Esophagus muscularis mucosa (tissue), 4 donors: ENCODE data around the gene ART4. TPM values are rescaled to one million over a fixed set of nuclear protein-coding genes. Genes with fewer than 3 reads are reported as not detected.

ENCODE experiments used
- DNase-seq: peaks from one replicate; pipeline ENCODE4 v3.0.0-alpha.2; 2017; ENCODE audit errors: extremely low spot score
- H3K27ac ChIP-seq, 4 donors: fragments of 200-600 bp; sonication (generic); replicated peaks in 1 of 4; 1 replicate in 3 of 4; 2 replicates in 1 of 4; pipeline ENCODE4 v1.5.1; 2016 to 2019; ENCODE audit warnings: mild to moderate bottlenecking in 1 of 4
- H3K27me3 ChIP-seq, 4 donors: fragments of 200-600 bp; sonication (generic); one replicate each; pipeline versions ENCODE4 v1.5.1 to v1.6.0; 2016 to 2019
- H3K36me3 ChIP-seq, 4 donors: fragments of 200-600 bp; sonication (generic); one replicate each; pipeline ENCODE4 v1.5.1; 2016 to 2019
- H3K4me1 ChIP-seq, 4 donors: fragments of 200-600 bp; sonication (generic); one replicate each; pipeline ENCODE4 v1.5.1; 2016 to 2019
- H3K4me3 ChIP-seq, 4 donors: fragments of 200-600 bp; sonication (generic); 1 replicate in 2 of 4; 2 replicates in 2 of 4; pipeline ENCODE4 v1.5.1; 2016 to 2019; ENCODE audit warnings: mild to moderate bottlenecking in 4 of 4, moderate library complexity in 1 of 4
- H3K9me3 ChIP-seq, 4 donors: fragments of 200-600 bp; sonication (generic); 1 replicate in 3 of 4; 2 replicates in 1 of 4; pipeline ENCODE4 v1.5.1; 2016 to 2019
- CTCF ChIP-seq, 3 experiments: fragments of 200-600 bp in 2 of 3; fragments of 450-650 bp in 1 of 3; sonication (generic) in 2 of 3; IDR thresholded peaks; one replicate each; pipeline ENCODE4 v1.5.1; 2017 to 2019; ENCODE audit warnings: antibody characterized with exemption in 3 of 3, mild to moderate bottlenecking in 2 of 3, moderate library complexity in 1 of 3
- EP300 ChIP-seq: sonication (generic); formaldehyde crosslinking; IDR thresholded peaks from one replicate; pipeline ENCODE4 v1.6.1; 2017; ENCODE audit warnings: antibody characterized with exemption
- POLR2A ChIP-seq: fragments of 450-650 bp; IDR thresholded peaks from one replicate; pipeline ENCODE4 v1.6.1; 2017; ENCODE audit warnings: antibody characterized with exemption, moderate library complexity, mild to moderate bottlenecking, low read depth
- POLR2AphosphoS5 ChIP-seq, 2 donors: sonication (generic); formaldehyde crosslinking; IDR thresholded peaks; one replicate each; pipeline ENCODE4 v1.6.1; 2017; ENCODE audit warnings: antibody characterized with exemption in 2 of 2
- WGBS: methylation state at CpG from one replicate; pipeline ENCODE4 v1.1.5; 2018; 5-methylcytosine and 5-hydroxymethylcytosine counted together
- intact Hi-C: fragments of 100-400 bp; cut with DNase I; formaldehyde crosslinking; loops from one replicate; pipeline ENCODE4 v1.15.1; 2023
- total RNA-seq, 4 donors: library from RNA; depleted of rRNA; stranded (reverse); fragments of >200 nt; gene quantifications; one replicate each; pipeline versions ENCODE4 v1.1.0 to v1.2.1, GENCODE V29; 2016

The ART4 gene
- total RNA-seq, 4 donors from 2014 or later = 0.83 to 2.7 (median 1.9) TPM

GRCh38 chr12:14810953-14811483, 32.3 kb downstream of the ART4 start:
- Histone ChIP-seq H3K27me3 (no peaks in the 10 kb centered on the region), H3K27ac (no peak overlapping the region), H3K4me3 (no peak overlapping the region), H3K9me3 (no peaks in the 10 kb centered on the region), H3K36me3 (no peaks in the 10 kb centered on the region), H3K4me1 (peaks cover 0 to 5% (median 0%) of the 10 kb centered on the region in 4 donors)
- WGBS = 95% methylated on average over 1 of the region's 1 CpG
- peak; percentile 13 to 45 (median 35) for TF ChIP-seq CTCF (IDR thresholded peaks at IDR 0.05)
- TF ChIP-seq EP300 = no peak
- TF ChIP-seq POLR2A = no peak
- intact Hi-C loops = no loop called here
- DNase-seq = no peak

GRCh38 chr12:14810167-14810952, 33.0 kb downstream of the ART4 start:
- DNase-seq = no peak
- intact Hi-C loops = no loop called here
- H3K36me3 ChIP-seq = no peaks in the 10 kb centered on the region
- H3K9me3 ChIP-seq = no peaks in the 10 kb centered on the region
- no peaks in the 10 kb centered on the region for H3K27me3 ChIP-seq
- 92% methylated on average over 5 of the region's 5 CpGs for WGBS
- H3K4me3 ChIP-seq = no peak overlapping the region
- peaks cover 0 to 5% (median 0%) of the 10 kb centered on the region in 4 donors for H3K4me1 ChIP-seq
- TF ChIP-seq POLR2A = no peak
- TF ChIP-seq POLR2AphosphoS5 (IDR thresholded peaks at IDR 0.05) = no peak
- TF ChIP-seq CTCF (IDR thresholded peaks at IDR 0.05) = no peak
- TF ChIP-seq EP300 = no peak
- no peak overlapping the region for H3K27ac ChIP-seq

GRCh38 chr12:14803830-14804160, 39.5 kb downstream of the ART4 start:
- TF ChIP-seq CTCF (IDR thresholded peaks at IDR 0.05) (no peak), POLR2AphosphoS5 (IDR thresholded peaks at IDR 0.05) (no peak), POLR2A (no peak), EP300 (no peak)
- peak overlapping the region; percentile 91 to 96 (median 92) for H3K27ac ChIP-seq
- intact Hi-C loops = loop anchor here (5.0 kb wide), 1 partner anchor 36 kb away; no protein-coding TSS in a partner anchor

GRCh38 chr12:14803011-14803829, 40.1 kb downstream of the ART4 start, which contains the start of the genes C12orf60 and WBP11:
C12orf60 (plus strand) TSS chr12:14803670; CDS start chr12:14822936, 19,266 bp downstream.
WBP11 (minus strand) TSS chr12:14803478; CDS start chr12:14801383, 2,095 bp downstream.
- intact Hi-C loops = loop anchor here (5.0 kb wide), 1 partner anchor 36 kb away; no protein-coding TSS in a partner anchor
- DNase-seq = peak; percentile 99
- H3K36me3 ChIP-seq = peaks cover 0 to 22% (median 11%) of the 10 kb centered on the region in 4 donors
- peaks cover 13 to 24% (median 22%) of the 10 kb centered on the region in 4 donors for H3K4me1 ChIP-seq
- peak within 1 kb of the TSS; percentile 82 to 96 (median 85) for H3K4me3 ChIP-seq
- no peaks in the 10 kb centered on the region for H3K9me3 ChIP-seq
- peak within 1 kb of the TSS; percentile 91 to 96 (median 92) for H3K27ac ChIP-seq
- under 1% methylated on average over 44 of the region's 50 CpGs for WGBS
- H3K27me3 ChIP-seq = no peaks in the 10 kb centered on the region
- no peak for TF ChIP-seq EP300
- peak in 1 of 3 experiments; percentile 13 for TF ChIP-seq CTCF (IDR thresholded peaks at IDR 0.05)
- TF ChIP-seq POLR2A = peak; percentile 13
- TF ChIP-seq POLR2AphosphoS5 (IDR thresholded peaks at IDR 0.05) = peak; percentile 89 to 96

More at GRCh38 chr12:14803830-14804160, 39.5 kb downstream of the ART4 start:
- peaks cover 0 to 16% (median 6%) of the 10 kb centered on the region in 4 donors for H3K36me3 ChIP-seq
- H3K4me1 ChIP-seq = peaks cover 13 to 24% (median 22%) of the 10 kb centered on the region in 4 donors
- DNase-seq = no peak
- no peaks in the 10 kb centered on the region for H3K9me3 ChIP-seq
- H3K4me3 ChIP-seq = peak overlapping the region; percentile 82 to 96 (median 85)
- no peaks in the 10 kb centered on the region for H3K27me3 ChIP-seq
- under 1% methylated on average over 12 of the region's 12 CpGs for WGBS
